Measurements from ENCODE around the gene FPGS.

The FPGS gene

GRCh38 chr9:127860260-127860659 lies 57.6 kb downstream of the FPGS start:
- TF ChIP-seq CTCF (IDR thresholded peaks at IDR 0.05; ENCODE audit: control insufficient read depth, insufficient read depth, low read depth, low read length, missing control alignments), result no peak
- H3K4me3 ChIP-seq (ENCODE audit: control insufficient read depth, low read depth, low read length), result no peak overlapping the region
- DNase-seq (ENCODE audit: low read depth), result no peak

GRCh38 chr9:127860779-127861178 lies 58.1 kb downstream of the FPGS start:
- no peak for TF ChIP-seq CTCF (IDR thresholded peaks at IDR 0.05; ENCODE audit: control insufficient read depth, insufficient read depth, low read depth, low read length, missing control alignments)
- DNase-seq (ENCODE audit: low read depth), result no peak
- no peak overlapping the region for H3K4me3 ChIP-seq (ENCODE audit: control insufficient read depth, low read depth, low read length)

- no peak for DNase-seq (ENCODE audit: low read depth)
- H3K4me3 ChIP-seq (ENCODE audit: control insufficient read depth, low read depth, low read length), result no peak overlapping the region
Observed at GRCh38 chr9:127862075-127863011, 59.7 kb downstream of the FPGS start.

GRCh38 chr9:127863191-127863621 lies 60.5 kb downstream of the FPGS start:
- H3K4me3 ChIP-seq (ENCODE audit: control insufficient read depth, low read depth, low read length), result no peak overlapping the region
- no peak for DNase-seq (ENCODE audit: low read depth)
- TF ChIP-seq CTCF (IDR thresholded peaks at IDR 0.05; ENCODE audit: control insufficient read depth, insufficient read depth, low read depth, low read length, missing control alignments), result no peak

More at GRCh38 chr9:127862075-127863011, 59.7 kb downstream of the FPGS start:
- no peak for TF ChIP-seq CTCF (IDR thresholded peaks at IDR 0.05; ENCODE audit: control insufficient read depth, insufficient read depth, low read depth, low read length, missing control alignments)
